NCI-H1694 treated with DMSO at 0.1 percent for 48 hours (cell line): ENCODE data around the gene PRSS38.

Experiments used
- DNase-seq: peaks from one replicate; lab custom pipeline; 2025; lab: John Stamatoyannopoulos, UW

The PRSS38 gene

GRCh38 chr1:227779021-227779441 is 36.4 kb upstream of the PRSS38 start:
- no peak for DNase-seq

GRCh38 chr1:227779685-227780084 is 35.8 kb upstream of the PRSS38 start:
- DNase-seq: no peak

DNA sequence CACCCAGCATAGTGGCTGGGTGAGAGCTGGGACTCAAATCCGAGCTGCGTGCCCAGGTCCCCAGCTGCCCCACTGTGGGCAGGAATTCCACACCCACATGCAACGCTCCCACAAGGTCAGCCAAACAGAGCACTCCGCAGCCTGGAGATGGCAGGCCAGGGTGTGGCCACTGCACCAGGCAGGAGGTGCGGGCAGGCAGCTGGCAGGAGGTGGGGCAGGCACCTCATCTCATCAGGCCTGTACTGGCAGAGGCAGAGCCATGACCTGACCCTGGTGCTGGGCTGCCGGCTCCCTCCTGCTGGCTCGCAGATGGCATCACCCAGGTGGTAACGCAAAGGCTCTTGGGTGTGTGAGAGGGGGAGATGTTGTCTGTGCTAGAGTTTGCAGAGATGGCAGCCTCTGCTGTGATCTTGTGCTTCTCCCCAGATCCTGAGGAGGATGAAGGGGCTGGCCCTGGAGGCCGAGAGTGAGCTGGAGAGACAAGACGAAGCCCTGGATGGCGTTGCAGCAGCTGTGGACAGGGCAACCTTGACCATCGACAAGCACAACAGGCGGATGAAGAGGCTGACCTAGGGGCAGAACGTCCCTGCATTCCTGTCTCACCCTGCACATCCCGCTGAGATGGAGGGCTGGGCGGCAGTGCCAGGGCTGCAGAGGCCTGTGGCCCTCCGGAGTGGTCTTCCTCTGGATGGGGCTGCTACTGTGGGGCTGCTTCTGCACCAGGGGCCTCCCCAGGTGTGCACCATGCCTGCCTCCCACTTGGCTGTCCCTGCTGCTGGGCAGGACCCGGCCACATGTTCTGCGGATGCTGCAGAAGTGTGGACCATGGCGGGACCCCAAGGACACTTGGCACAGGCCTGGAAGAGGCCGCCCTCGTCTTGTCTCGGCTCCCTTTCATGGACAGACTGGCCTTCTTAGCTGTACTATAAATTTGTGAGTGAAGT is 35.1 kb upstream of the PRSS38 start:
- peak; percentile 62 for DNase-seq

- no peak for DNase-seq
Measured at GRCh38 chr1:227781314-227781930, 34.1 kb upstream of the PRSS38 start.

GRCh38 chr1:227782226-227782625 is 33.2 kb upstream of the PRSS38 start:
- no peak for DNase-seq

DNA sequence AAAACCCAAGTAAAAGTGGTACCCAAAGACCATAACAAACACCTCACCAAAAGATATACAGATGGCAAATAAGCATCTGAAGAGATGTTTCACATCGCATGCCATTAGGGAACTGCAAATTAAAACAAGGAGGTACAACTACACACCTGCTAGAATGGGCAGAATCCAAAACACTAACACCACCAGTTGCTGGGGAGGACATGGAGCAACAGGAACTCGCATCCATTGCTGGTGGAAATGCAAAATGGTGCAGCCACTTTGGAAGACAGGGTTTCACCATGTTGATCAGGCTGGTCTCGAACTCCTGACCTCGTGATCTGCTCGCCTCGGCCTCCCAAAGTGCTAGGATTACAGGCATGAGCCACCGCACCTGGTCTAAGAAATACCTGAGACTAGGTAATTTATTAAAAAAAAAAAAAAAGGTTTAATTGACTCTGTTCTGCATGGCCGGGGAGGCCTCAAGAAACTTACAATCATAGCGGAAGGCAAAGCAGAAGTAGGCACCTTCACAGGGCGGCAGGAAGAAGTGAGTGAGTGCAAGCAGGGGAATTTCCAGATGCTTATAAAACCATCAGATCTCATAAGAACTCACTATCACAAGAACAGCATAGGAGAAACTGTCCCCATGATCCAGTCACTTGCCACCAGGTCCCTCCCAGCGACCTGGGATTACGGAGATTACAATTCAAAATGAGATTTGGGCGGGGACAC is 30.2 kb upstream of the PRSS38 start:
- no peak for DNase-seq

DNA sequence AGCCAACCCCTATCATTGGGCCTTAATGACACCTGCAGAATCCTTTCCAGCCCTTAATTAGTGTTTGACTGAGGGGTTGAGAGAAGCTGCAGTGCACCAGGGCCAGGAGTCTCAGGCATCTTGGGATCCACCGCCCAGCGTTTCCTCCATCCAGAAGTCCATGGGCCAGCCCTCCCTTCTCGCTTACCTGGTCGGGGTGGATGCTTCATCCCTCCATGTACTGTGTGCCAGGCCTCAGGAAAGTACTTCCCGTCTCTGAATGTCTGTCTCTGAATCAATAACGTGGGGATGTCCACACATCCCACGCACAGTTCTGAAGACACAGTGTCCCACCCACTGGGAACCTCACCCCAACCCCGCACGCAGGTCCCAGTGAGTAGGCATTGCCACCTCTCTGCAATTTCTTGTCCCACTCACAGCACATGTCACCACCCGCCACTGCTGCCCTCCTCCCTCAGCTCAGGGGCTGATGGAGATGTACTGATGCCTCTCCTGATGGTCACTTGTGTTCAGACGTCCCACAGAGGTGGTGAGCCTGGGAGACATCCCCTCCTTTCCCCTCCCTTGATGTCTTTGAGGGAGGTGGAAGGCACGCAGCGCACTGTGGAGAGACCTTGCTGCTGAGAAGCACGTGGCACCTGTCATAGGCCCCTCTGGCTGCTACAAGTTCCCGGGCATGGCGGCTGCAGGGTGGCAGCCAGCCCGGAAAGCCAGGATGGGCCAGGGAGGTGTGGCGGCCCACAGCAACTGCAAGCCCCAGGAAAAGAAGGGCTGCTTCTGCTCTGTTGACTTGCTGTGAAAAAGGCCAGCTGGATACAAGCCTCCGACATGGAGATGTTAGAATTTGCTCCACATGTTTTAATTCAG is 29.4 kb upstream of the PRSS38 start:
- no peak for DNase-seq

GRCh38 chr1:227786673-227787512 is 28.6 kb upstream of the PRSS38 start:
- DNase-seq: no peak

DNA sequence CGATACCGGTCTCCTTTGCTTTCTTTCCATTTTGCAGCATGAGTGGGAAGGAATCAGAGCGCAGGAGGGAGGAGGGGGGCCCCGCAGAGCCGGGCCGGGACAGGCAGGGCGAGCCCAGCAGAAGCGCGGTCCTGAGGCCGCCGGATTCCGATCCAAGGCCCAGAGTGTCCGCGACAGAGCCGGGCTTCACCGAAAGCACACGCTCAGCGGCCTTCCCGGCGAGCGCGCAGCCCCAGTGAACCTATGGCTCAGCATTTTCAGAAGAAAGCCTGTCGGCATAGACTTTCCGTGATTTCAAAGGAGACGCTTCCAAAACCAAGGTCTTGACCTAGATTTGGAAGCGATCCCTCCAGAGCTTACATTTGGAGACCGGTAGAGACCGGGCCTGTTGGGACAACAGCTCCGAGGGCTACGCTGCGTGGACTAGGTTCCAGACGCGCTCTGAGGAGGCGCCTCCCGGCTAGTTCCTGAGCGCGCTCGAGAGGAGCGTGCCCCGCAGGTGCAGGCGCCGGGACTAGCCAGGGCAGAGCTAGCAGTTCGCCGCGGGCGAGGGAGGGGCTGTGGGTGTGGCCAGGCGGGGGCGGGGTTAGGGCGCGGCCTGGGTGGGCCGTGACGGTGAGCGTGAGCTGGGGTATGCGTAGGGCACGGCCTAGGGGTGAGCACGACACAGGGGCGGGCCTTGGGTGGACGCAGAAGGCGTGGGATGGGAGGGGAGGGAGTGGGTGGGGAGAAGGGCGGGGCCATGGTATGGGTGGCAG is 27.8 kb upstream of the PRSS38 start:
- peak; percentile 88 for DNase-seq

GRCh38 chr1:227788271-227789083 is 27.0 kb upstream of the PRSS38 start:
- DNase-seq: peak; percentile 78

DNA sequence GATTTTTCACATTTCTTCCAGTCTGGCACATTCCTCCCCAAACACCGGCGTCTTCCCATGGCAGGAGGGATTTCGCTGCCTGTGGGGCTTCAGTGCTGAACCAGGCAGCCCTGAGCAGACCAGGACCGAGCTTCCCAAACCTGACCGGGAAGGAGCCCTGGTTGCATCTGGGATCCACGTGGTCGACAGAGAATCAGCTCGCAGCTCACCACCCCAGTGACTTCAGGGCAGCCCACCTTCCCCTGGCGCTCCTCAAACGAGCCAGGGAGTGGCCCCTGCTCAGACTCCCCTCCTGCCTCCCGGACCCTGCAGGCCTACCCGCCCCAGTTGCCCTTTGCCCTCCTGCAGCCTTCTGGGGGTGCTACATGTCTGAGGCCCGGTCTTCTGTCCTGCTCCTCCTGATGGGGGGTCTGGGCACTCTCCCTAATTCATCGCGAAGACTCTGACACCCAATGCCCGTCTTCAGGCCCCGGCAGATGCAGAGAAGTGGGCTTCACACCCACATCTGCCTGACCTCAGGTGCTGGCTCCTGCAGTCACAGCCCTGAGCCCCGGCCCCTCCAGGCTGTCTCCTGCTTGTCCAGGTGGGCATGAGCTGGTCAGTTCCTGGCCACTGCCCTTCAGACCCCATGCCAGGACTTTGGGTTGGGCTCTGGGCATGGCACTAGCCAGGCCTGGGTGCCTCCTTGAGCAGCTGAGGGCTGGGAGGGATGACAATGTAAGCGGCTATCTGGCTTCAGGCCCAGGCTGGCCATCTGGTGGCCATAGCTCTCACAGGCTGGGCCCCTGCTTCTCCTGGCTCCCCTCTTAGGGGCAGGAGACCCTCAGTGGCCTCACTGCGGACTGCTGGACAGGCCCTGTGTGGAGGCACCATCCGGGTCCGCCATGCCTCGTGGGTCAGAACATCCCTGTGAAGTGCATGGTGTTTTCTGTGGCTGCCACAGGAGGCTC is 26.1 kb upstream of the PRSS38 start:
- no peak for DNase-seq

DNA sequence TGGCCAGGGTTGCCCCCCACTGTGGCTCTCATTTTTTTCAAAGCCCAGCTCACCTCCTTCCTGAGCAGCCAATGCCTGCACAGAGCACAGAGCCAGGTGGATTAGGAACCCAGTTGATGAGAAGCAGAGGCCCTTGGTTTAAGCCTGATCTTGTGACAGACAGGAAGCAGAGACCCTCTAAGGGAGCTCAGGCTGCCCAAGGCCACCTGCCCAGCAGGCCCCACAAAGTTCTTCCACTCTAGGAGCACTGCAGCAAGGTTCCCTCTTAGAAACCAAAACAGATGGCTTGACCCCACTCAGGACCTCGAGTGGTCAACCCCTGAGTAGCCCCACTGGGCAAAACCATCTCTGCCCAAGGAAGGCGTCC is 25.5 kb upstream of the PRSS38 start:
- DNase-seq: no peak

- no peak for DNase-seq
Measured at GRCh38 chr1:227790868-227791267, 24.6 kb upstream of the PRSS38 start.

DNA sequence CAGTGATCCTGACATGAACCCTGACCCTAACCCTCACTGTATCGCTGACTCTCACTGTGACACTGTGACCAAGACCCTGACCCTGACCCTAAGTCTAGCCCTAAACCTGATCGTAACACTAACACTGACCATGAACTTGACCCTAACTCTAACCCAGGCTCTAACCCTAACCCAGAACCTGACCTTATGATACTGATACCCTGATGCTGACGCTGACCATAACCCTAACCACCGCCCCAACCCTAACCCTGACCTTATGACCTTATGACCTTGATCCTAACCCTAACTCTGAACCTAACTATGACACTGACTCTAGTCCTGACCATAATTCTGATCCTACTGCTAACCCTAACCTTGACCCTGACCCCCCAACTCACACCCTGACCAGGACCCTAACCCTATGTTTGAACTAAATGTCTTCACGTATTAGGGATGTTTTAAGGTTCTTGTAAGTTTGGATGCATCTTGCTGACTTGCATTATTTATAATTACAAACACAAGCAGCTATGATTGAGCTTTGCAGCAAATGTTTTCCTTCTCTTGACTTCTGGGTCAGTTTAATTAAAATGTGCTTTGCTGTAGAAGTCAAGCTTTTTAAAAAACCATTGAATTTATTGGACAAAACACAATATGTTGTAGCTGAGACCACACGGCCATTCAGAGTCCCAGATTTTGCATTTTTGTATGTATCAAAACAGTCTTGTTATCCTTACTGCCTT is 23.9 kb upstream of the PRSS38 start:
- no peak for DNase-seq

GRCh38 chr1:227792216-227793078 is 23.0 kb upstream of the PRSS38 start:
- no peak for DNase-seq
